Airway epithelial cell (primary cell): ENCODE results near the gene DCTPP1. TPM values are rescaled to one million over a fixed set of nuclear protein-coding genes. Genes with fewer than 3 reads are reported as not detected.

Source experiments
- total RNA-seq: library from RNA; depleted of rRNA; stranded (reverse); fragments of >200 nt; gene quantifications from 2 replicates; pipeline ENCODE4 v1.2.3, GENCODE V29; 2015

DCTPP1 gene
- total RNA-seq: 48.1 and 55.7 TPM in 2 replicates

DNA sequence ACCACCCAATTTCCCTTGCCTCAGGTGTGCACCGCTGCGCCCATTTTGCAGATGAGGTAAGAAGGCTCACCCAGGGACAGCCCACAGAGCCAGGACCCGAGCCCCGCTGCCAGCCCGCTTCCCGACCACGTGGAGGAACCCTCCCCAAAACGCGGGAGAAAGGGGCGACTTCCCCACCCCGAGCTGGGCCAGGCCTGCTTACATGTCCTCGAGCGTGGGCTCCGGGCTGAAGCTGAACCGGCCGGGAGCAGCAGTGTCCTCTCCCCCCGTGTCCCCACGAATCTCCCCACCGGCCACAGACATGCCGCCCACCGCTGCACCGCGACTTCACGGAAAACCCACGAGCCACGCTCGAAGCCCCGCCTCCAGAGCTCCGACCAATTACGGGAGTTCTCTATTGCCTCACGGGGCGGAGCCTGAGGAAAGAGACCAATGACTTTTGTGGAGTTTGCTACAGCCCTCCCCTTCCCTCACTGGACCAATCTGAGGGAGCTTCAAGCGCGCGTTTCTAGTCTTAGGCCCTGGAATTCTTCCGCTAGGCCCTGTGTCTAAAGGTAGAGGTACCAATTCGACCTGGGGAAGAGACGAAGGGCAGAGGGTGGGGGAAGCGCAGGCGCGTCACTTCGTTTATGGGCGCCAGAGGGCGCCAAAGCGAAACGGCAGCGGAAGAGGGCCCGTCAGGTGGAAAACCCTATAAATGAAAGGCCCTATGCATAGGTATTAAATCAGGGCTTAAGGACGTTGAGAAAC is at the start of gene DCTPP1:
DCTPP1 (minus strand) TSS at position 353 of the 750 bp plus-strand sequence; CDS start at position 303, 50 bp downstream.

DNA sequence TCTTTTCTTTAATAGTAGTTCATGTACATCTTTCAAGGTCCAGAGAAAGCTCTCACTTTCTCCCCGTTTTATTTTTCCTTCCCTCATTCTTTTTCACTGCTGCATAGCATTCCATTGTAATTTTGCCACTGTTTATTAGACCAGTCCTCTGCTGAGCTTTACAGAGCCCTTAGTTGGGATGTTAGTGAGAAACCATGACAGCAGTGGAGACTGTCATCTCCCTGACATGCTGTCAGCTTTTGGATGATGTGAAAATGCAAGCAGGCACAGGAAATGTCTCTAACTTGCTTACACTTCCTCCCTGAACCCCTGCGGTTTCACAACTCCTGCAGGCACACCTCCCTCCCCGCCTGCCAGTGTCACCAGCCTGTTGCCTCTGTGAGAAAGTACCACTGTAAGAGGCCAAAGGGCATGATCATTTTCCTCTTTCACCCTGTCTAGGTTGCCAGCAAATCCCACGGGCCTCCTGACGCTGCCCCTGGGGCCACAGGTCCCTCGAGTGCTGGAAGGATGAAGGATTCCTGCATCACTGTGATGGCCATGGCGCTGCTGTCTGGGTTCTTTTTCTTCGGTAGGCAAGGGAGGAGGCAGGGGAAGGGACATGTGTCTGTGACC is 42.6 kb upstream of the DCTPP1 start, which contains the start of gene ITGAL:
ITGAL (plus strand) TSS at position 415 of the 615 bp plus-strand sequence; CDS start at position 511, 96 bp downstream.

DNA sequence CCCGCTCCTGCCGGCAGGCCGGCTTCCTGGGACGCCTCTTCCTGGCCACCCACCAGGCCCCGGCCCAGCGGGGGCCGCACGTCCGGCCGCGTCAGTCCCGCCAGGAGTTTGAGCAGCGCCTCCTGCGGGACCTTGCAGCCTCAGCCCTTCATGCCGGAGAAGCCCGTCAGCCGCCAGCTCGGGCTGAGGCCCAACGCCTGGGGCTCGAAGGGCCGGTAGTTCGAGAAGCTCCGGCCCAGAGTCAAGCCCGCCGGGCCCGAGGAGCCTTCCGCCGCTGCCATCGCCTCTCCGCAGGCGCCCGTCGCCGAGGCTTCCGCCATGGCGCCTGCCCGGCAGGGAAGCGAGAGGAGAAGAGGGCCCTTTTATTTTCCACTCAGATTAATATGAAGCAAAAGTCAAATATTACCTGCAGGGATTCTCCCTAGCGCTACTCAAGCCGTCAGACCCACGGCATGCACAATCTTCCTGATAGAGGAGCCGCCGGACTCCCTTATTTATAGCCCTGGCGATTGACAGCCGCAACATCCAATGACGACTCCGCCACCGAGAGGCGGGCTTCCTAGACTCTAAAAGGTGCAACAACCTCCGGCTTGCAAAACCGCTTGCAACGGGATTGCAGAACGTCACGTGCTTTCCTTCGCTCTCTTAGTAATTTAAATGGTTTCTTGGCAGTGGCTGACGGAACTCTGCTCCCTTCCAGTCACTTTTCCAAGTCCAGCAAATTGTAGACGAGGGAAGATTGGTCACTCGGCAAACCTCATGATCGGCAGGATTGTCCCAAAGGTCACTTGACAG is 15.8 kb upstream of the DCTPP1 start, which contains the start of gene SEPHS2:
SEPHS2 (minus strand) TSS at position 467 of the 795 bp plus-strand sequence; CDS start at position 320, 147 bp downstream.

DNA sequence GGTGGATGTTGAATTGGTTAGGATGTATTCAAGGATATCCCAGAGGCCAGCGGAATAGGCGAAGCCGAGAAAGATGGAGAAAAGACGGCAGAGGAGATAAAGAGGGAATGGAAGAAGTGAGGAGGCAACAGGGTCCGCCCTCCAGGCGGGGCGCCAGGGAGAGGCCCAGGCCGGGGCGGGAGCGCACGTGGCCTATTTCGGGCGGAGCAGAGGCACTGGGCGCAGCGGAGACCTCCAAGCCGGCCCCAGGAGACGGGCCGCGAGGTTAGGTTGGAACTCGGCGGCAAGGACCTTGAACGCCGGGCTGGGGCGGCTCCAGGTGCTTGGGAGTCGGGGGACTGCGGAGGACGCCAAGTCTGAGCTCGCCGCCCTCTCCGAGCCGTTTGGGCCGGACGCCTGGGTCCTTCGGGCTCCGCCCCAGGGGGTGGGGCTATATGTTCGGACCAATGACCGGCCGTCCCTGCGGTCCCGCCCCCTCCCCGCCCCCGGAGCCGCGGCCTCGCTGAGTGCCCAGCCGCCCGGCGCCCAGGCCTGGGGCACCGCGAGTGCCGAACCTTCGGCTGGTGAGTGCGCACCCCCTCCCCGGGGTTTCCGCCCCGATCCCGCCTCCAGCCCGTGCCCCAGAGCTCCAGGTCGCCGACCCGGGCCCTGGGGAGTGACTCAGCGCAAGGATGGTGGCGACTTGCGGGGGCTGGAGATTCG is 22.6 kb downstream of the DCTPP1 start, which contains the start of gene ZNF771:
ZNF771 (plus strand) TSS at position 505 of the 702 bp plus-strand sequence. CDS start 448 bp downstream, outside the sequence.

DNA sequence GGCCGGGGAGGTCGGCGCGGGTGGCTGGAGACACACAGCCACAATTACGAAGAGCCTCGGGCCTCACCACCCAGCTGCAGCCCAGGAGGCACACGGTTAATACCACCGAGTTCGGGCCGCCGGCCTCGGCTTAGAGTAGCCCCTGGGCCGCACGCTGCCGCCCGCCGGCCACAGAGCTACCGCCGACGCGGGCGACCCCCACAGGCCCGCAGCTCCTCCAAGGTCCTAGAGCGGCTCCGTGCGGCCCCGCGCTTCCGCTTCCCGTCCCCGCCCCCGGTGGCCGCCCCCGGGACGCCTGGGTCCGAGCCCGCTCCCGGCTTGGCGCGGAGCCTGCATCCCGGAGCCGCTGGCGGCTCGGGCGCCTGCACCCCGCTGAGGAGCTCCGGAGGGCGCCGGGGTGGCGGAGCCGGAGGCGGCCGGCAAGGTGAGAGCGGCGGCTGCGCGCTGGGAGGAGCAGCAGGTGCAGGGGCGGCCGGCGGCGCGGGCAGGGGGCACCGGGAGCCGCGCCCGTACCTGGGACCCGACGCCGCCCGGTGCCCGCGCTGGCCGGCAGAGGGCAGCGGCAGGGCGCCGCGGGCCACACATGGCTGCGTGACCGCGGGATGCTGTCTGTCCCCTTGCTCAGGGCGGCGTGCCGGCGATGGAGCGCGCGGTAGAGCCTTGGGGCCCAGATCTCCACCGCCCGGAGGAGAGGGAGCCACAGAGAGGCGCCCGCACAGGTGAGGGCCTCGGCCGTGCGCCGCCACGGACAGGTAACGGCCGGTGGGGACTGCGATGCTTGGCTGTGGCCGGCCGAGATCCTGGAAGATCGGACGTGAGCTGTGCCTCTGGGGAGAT is 34.5 kb downstream of the DCTPP1 start, which contains the start of gene ZNF48:
ZNF48 (plus strand) TSS at position 266 of the 837 bp plus-strand sequence; CDS start at position 641, 375 bp downstream.

DNA sequence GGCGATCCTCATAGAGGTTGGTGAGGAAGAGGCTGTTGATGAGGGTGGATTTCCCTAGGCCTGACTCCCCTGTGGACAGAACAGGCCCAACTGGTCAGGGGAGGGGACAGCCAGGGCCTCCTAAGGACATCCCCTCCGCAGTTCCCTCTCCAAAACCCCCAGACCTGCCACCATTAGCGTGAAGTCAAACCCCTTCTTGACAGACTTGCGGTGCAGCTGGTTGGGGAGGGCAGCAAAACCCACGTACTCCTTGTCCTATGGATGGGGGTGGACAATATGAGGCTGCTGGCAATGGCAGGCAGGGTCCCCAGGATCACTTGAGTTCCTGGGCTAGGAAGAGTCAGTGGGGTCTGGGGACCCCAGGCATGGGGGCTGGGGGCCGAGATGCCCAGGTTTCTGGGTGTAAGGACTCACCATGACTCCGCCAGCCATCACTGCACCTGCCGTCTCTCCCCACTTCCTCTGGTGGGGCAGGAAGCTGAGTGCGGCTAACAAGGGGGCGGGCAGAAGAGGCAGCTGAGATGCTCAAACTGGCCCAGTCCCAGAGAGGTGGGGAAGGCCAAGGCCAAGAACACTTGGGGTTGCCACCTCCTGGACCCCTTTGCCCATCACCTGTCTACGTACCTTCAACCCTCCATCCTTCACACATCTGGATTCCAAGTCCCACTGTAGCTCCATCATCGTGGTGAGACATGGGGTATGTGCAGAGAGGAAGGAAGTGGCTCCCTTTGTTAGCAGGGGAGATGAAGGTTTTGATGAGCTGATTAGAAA is 47.5 kb downstream of the DCTPP1 start, which contains the start of gene SEPTIN1:
SEPTIN1 (minus strand) TSS at position 451 of the 771 bp plus-strand sequence; CDS start at position 432, 19 bp downstream.

DNA sequence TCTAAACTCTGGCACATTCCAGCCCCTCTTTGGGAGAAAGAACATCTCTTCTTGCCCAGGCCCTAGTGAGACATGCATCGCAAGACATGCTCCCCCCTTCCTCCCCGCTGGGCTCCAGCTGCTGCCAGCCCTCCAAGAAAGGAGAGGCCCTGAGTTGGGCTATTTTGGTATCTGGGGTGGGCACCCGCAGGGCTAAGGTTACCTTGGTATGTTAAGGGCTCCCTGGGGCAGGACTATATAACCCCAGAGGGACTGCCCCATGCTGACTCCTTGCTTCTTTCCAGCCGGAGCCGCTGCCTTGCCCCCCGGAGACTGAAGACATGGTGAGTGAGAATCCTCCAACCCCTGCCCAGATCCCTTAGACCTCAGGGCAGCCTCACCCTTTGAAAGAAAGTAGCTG is 55.3 kb downstream of the DCTPP1 start, which contains the start of gene MYL11:
MYL11 (plus strand) TSS at position 265 of the 400 bp plus-strand sequence; CDS start at position 321, 56 bp downstream.

Other genes with a start within 250 kb of the DCTPP1 start
- gene CORO1A, start 246.4 kb downstream of the DCTPP1 start, total RNA-seq: 16.2 and 18.6 TPM in 2 replicates
- gene BOLA2B, start 236.4 kb downstream of the DCTPP1 start, total RNA-seq: 254 and 612 TPM in 2 replicates
- gene SLX1A, start 236.2 kb downstream of the DCTPP1 start, total RNA-seq: 38.1 and 64.8 TPM in 2 replicates
- 0.98 and 7.1 TPM in 2 replicates for gene SULT1A3, start 230.8 kb downstream of the DCTPP1 start, total RNA-seq
- 0.21 TPM in 1 of 2 replicates, not detected in the other for gene NPIPB13, start 181.6 kb downstream of the DCTPP1 start, total RNA-seq
- 38.1 and 39.5 TPM in 2 replicates for gene CD2BP2, start 74.7 kb downstream of the DCTPP1 start, total RNA-seq
- 35.3 and 37.5 TPM in 2 replicates for gene TBC1D10B, start 59.5 kb downstream of the DCTPP1 start, total RNA-seq
- gene MYL11, start 55.2 kb downstream of the DCTPP1 start, total RNA-seq: not detected in 2 replicates
- not detected in 2 replicates for gene SEPTIN1, start 47.5 kb downstream of the DCTPP1 start, total RNA-seq
- 8.3 and 9.5 TPM in 2 replicates for gene ZNF48, start 34.6 kb downstream of the DCTPP1 start, total RNA-seq
- gene ZNF771, start 22.4 kb downstream of the DCTPP1 start, total RNA-seq: 7.9 and 19.4 TPM in 2 replicates
- gene SEPHS2, start 15.8 kb upstream of the DCTPP1 start, total RNA-seq: 18.9 and 19.5 TPM in 2 replicates
- gene ITGAL, start 42.7 kb upstream of the DCTPP1 start, total RNA-seq: not detected in 2 replicates
- 27.6 and 31.6 TPM in 2 replicates for gene ZNF768, start 96.5 kb upstream of the DCTPP1 start, total RNA-seq
- 5.5 and 7.0 TPM in 2 replicates for gene ZNF747, start 104.8 kb upstream of the DCTPP1 start, total RNA-seq
- 6.3 and 8.2 TPM in 2 replicates for gene ZNF764, start 128.3 kb upstream of the DCTPP1 start, total RNA-seq
- gene ZNF688, start 141.7 kb upstream of the DCTPP1 start, total RNA-seq: 8.7 and 11.8 TPM in 2 replicates
- gene ZNF785, start 155.7 kb upstream of the DCTPP1 start, total RNA-seq: 3.2 and 4.3 TPM in 2 replicates
- gene ZNF689, start 180.4 kb upstream of the DCTPP1 start, total RNA-seq: 3.4 and 5.5 TPM in 2 replicates
- 14.7 and 27.7 TPM in 2 replicates for gene PRR14, start 220.9 kb upstream of the DCTPP1 start, total RNA-seq
- gene FBRS, start 228.4 kb upstream of the DCTPP1 start, total RNA-seq: 21.3 and 29.2 TPM in 2 replicates